BJ (cell line): ENCODE results near the gene C1S. TPM values are rescaled to one million over a fixed set of nuclear protein-coding genes. Genes with fewer than 3 reads are reported as not detected.
"Not testable (repeated sequence)": the region's sequence is repeated elsewhere in the genome, so short reads cannot be mapped to it uniquely, and the experiment has no call there.

Source experiments
- CTCF ChIA-PET: fragments of 350-600 bp; formaldehyde crosslinking; extraction: SDS; loops from one replicate; lab custom pipeline; 2021; ENCODE audit warnings: antibody characterized with exemption, inconsistent platforms; lab: Yijun Ruan, JAX
- POLR2A ChIA-PET: fragments of 300-600 bp; sonication (Branson Sonifier 250); formaldehyde crosslinking; extraction: SDS; loops from one replicate; lab custom pipeline; 2021; ENCODE audit warnings: antibody characterized with exemption; lab: Charles Lee
- DNase-seq: peaks from one replicate; pipeline ENCODE4 v3.0.0-alpha.2; 2011; ENCODE audit warnings: low read depth
- H3K27me3 ChIP-seq: 2 replicates; pipeline ENCODE4 v1.6.0; 2011; ENCODE audit warnings: low read length; ENCODE audit not compliant: control insufficient read depth, insufficient read depth
- H3K36me3 ChIP-seq: 2 replicates; pipeline ENCODE4 v1.5.1; 2011; ENCODE audit warnings: low read length; ENCODE audit not compliant: control insufficient read depth, insufficient read depth
- H3K4me3 ChIP-seq: 2 replicates; pipeline ENCODE4 v1.5.1; 2011; ENCODE audit warnings: low read depth, mild to moderate bottlenecking, control low read depth, low read length
- polyA plus RNA-seq: library from polyadenylated mRNA; depleted of rRNA; stranded (reverse); fragments of >200 nt; gene quantifications from 2 replicates; pipeline ENCODE4 v1.2.3, GENCODE V29; 2011
- TF ChIP-seq, protein P1 (sequence below): IDR thresholded peaks from 2 replicates; pipeline ENCODE4 v1.5.1; 2011; ENCODE audit warnings: low read depth, mild to moderate bottlenecking, control low read depth, inconsistent platforms, low read length, moderate library complexity; ENCODE audit not compliant: insufficient read depth

C1S gene
- polyA plus RNA-seq, 1 experiment = 341 TPM

DNA sequence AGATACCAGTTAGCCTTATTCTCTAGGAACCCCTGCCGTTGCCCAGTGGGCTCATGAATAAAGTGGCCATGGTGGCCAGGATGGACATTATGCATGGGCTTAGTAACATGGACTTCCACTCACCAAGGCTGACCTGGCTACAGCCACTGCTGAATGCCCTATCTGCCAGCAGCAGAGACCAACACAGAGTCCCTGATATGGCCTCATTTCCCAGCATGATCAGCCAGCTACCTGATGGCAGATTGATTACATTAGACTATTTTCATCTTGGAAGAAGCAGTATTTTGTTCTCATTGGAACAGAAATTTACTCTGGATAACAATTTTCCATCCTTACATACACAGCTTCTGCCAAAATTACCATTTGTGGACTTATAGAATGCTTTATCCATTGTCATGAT is 26.1 kb upstream of the C1S start:
- ChIA-PET CTCF (no interaction called here), POLR2A (no interaction called here)
- TF ChIP-seq, protein P1, sequence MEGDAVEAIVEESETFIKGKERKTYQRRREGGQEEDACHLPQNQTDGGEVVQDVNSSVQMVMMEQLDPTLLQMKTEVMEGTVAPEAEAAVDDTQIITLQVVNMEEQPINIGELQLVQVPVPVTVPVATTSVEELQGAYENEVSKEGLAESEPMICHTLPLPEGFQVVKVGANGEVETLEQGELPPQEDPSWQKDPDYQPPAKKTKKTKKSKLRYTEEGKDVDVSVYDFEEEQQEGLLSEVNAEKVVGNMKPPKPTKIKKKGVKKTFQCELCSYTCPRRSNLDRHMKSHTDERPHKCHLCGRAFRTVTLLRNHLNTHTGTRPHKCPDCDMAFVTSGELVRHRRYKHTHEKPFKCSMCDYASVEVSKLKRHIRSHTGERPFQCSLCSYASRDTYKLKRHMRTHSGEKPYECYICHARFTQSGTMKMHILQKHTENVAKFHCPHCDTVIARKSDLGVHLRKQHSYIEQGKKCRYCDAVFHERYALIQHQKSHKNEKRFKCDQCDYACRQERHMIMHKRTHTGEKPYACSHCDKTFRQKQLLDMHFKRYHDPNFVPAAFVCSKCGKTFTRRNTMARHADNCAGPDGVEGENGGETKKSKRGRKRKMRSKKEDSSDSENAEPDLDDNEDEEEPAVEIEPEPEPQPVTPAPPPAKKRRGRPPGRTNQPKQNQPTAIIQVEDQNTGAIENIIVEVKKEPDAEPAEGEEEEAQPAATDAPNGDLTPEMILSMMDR = no peak
- Histone ChIP-seq H3K4me3 (no peak overlapping the region), H3K27me3 (peaks cover 6% of the 10 kb centered on the region), H3K36me3 (no peaks in the 10 kb centered on the region)
- DNase-seq = no peak

DNA sequence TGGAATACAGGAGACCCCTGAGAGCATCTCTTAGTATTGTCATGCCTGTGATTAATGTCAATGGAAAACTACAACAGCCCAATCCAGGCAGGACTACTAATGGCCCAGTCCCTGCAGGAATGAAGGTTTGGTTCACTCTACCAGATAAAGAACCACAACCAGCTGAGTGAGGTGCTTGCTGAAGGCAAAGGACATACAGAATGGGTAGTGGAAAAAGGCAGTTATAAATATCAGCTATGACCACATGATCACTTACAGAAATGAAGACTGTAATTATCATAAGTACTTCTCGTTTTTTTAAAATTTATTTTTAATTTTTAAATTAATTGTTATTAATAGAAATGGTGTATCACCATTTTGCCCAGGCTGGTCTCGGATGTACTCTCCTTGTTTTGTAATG is 25.1 kb upstream of the C1S start:
- DNase-seq = no peak
- TF ChIP-seq, protein P1 = no peak
- H3K4me3 ChIP-seq = no peak overlapping the region
- no peaks in the 10 kb centered on the region for H3K36me3 ChIP-seq
- peaks cover 6% of the 10 kb centered on the region for H3K27me3 ChIP-seq
- ChIA-PET POLR2A (no interaction called here), CTCF (no interaction called here)

DNA sequence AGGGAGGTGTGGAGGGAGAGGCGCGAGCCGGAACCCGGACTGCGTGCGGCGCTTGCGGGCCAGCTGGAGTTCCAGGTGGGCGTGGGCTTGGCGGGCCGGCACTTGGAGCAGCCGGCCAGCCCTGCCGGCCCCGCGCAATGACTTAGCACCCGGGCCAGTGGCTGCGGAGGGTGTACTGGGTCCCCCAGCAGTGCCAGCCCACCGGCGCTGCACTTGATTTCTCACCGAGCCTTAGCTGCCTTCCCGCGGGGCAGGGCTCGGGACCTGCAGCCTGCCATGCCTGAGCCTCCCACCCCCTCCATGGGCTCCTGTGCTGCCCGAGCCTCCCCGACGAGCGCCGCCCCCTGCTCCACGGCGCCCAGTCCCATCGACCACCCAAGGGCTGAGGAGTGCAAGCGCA is 23.1 kb upstream of the C1S start:
- CTCF ChIA-PET = interaction anchor here (1.1 kb wide), 1 partner anchor 15 kb away, joined by 3 read pairs; no protein-coding TSS in a partner anchor
- POLR2A ChIA-PET, H3K27me3 ChIP-seq: not testable (repeated sequence)

DNA sequence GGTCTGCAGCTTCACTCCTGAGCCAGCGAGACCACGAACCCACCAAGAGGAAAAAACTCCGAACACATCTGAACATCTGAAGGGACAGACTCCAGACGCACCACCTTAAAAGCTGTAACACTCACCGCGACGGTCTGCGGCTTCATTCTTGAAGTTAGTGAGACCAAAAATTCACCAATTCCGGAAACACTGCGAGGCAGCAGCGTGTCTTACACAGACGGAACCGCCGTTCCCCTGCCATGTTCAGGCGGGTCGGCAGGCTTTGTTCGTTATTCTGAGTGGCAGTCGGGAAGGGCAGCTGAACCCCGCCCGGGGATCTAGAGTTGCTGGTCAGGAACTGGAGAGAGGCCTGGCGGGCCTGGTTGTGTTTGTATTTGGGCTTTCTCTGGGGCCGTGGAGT is 21.9 kb upstream of the C1S start:
- Histone ChIP-seq H3K27me3 (no peaks in the 10 kb centered on the region), H3K36me3 (no peaks in the 10 kb centered on the region), H3K4me3 (no peak overlapping the region)
- ChIA-PET CTCF (interaction anchor here (1.1 kb wide), 1 partner anchor 16 kb away, joined by 3 read pairs; no protein-coding TSS in a partner anchor), POLR2A (no interaction called here)
- DNase-seq = no peak
- TF ChIP-seq, protein P1 = no peak

More for the DNA sequence above, 23.1 kb upstream of the C1S start:
- not testable (repeated sequence) for DNase-seq, H3K36me3 ChIP-seq, H3K4me3 ChIP-seq

DNA sequence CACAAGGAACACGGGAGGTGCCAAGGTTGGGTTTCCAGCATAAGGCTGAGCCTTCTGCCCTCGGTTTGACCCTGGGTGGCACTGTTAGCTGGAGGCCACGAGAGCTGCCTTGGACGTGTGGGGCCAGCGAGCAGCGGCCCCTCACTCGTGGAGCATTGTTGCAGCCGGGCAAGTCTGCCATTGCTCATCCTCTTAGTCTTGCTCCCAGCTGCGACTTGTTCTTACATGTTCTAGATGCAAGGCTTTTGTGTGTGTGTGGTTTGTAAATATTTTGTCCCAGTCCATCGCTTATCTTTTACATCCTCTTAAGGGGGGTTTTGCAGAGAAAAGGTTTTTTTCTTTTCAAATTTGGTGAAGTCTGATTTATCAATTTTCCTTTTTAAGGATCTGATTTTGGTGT is 21.1 kb upstream of the C1S start:
- Histone ChIP-seq H3K36me3 (no peaks in the 10 kb centered on the region), H3K4me3 (no peak overlapping the region), H3K27me3 (no peaks in the 10 kb centered on the region)
- CTCF ChIA-PET = no interaction called here
- no peak for DNase-seq
- POLR2A ChIA-PET = no interaction called here
- TF ChIP-seq, protein P1 = no peak

DNA sequence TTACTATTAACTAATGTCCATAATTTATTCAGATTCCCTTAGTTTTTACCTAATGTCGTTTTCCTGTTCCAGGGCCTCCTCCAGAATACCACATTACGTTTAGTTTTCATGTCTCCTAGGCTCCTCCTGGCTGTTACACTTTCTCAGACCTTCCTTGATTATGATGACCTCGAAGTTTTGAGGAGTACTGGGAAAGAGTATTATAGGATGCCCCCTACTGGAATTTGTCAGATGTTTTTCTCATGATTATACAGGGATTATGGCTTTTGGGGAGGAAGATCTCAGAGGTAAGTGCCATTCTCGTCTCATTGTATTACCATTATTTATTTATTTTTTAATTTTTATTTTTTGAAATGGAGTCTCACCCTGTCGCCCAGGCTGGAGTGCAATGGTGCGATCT is 17.7 kb upstream of the C1S start:
- no peak overlapping the region for H3K4me3 ChIP-seq
- DNase-seq = no peak
- ChIA-PET POLR2A (no interaction called here), CTCF (interaction anchor here (1.1 to 3.1 kb wide), 7 partner anchors 10 to 98 kb away, joined by 3 to 14 read pairs (median 4); partner anchors contain the start of genes C12orf57 and LPCAT3)
- peaks cover 1% of the 10 kb centered on the region; the same call in 1 of the 2 replicates for H3K27me3 ChIP-seq
- TF ChIP-seq, protein P1 = peak; percentile 52
- no peaks in the 10 kb centered on the region for H3K36me3 ChIP-seq
